Gastroesophageal sphincter (tissue), 2 donors: ENCODE data around the gene HTR6.
"Not testable (repeated sequence)": the region's sequence is repeated elsewhere in the genome, so short reads cannot be mapped to it uniquely, and the experiment has no call there.

Experiments used
- POLR2A ChIP-seq, 2 donors: fragments of 450-650 bp; IDR thresholded peaks; one replicate each; pipeline ENCODE4 v1.6.1; 2017; ENCODE audit warnings: antibody characterized with exemption in 2 of 2, mild to moderate bottlenecking in 2 of 2, moderate library complexity in 1 of 2
- POLR2AphosphoS5 ChIP-seq: sonication (generic); formaldehyde crosslinking; IDR thresholded peaks from one replicate; pipeline ENCODE4 v1.6.1; 2017; ENCODE audit warnings: antibody characterized with exemption

GRCh38 chr1:19635064-19635463 lies 29.6 kb upstream of the HTR6 start:
- TF ChIP-seq POLR2A (IDR thresholded peaks at IDR 0.05); POLR2AphosphoS5: not testable (repeated sequence)
